Effector memory CD8-positive, alpha-beta T cell (primary cell): ENCODE data around the gene ITFG2.
"Not testable (repeated sequence)": the region's sequence is repeated elsewhere in the genome, so short reads cannot be mapped to it uniquely, and the experiment has no call there.

Experiments used
- ATAC-seq: fragments of 150-1000 bp; cut with Tn5 transposase; replicated peaks from 2 replicates; pipeline ENCODE4 v1.10.0; 2021; ENCODE audit warnings: mild to moderate bottlenecking, moderate library complexity
- DNase-seq, 3 experiments: peaks; one replicate each; pipeline ENCODE4 v3.0.0; 2021
- H3K27ac Mint-ChIP-seq, 2 donors: one replicate each; pipeline ENCODE4 v1.8.0; 2022; ENCODE audit warnings: mild to moderate bottlenecking in 2 of 2, mixed read lengths in 2 of 2, moderate library complexity in 2 of 2
- H3K27me3 Mint-ChIP-seq, 2 donors: one replicate each; pipeline ENCODE4 v1.8.0; 2022; ENCODE audit warnings: mixed read lengths in 2 of 2
- H3K36me3 Mint-ChIP-seq: one replicate; pipeline ENCODE4 v1.8.0; 2022; ENCODE audit warnings: mild to moderate bottlenecking, moderate library complexity, mixed read lengths; ENCODE audit not compliant: insufficient read depth
- H3K4me1 Mint-ChIP-seq, 2 donors: one replicate each; pipeline ENCODE4 v1.8.0; 2022; ENCODE audit warnings: low read depth in 2 of 2, mixed read lengths in 2 of 2
- H3K4me3 Mint-ChIP-seq, 2 donors: one replicate each; pipeline ENCODE4 v1.8.0; 2022; ENCODE audit warnings: mild to moderate bottlenecking in 2 of 2, mixed read lengths in 2 of 2, moderate library complexity in 2 of 2
- H3K9me3 Mint-ChIP-seq, 2 donors: one replicate each; pipeline ENCODE4 v1.8.0; 2022; ENCODE audit warnings: mixed read lengths in 2 of 2

Gene ITFG2

GRCh38 chr12:2868986-2869632 lies 56.6 kb downstream of the ITFG2 start:
- peak overlapping the region in 1 of 2 donors; percentile 90 for H3K27ac Mint-ChIP-seq
- DNase-seq, H3K4me1 Mint-ChIP-seq, H3K9me3 Mint-ChIP-seq, H3K4me3 Mint-ChIP-seq, H3K36me3 Mint-ChIP-seq, H3K27me3 Mint-ChIP-seq, ATAC-seq: not testable (repeated sequence)
